ENCODE data around the gene HSD17B14. TPM values are rescaled to one million over a fixed set of nuclear protein-coding genes. Genes with fewer than 3 reads are reported as not detected.
"Not testable (repeated sequence)": the region's sequence is repeated elsewhere in the genome, so short reads cannot be mapped to it uniquely, and the experiment has no call there.

HSD17B14 gene
- total and polyA plus RNA-seq, 2 of the 8 experiments (the other 6 are each of a cell fraction or from before 2014, with no cell fraction given) = 8.4 to 25.5 TPM

GRCh38 chr19:48768994-48769713, 67.1 kb downstream of the HSD17B14 start (continued):
- TF ChIP-seq HDAC2 (IDR thresholded peaks at IDR 0.05; ENCODE audit: borderline replicate concordance in 1 of 2, low read depth in 2 of 2, low read length in 2 of 2) (no peak), TAF1 (IDR thresholded peaks at IDR 0.05; ENCODE audit: low read depth, low read length) (no peak), POLR2A (IDR thresholded peaks at IDR 0.05; ENCODE audit: control extremely low read depth in 1 of 2, low read depth in 2 of 2, low read length in 2 of 2) (no peak)

- H2BK5ac ChIP-seq (ENCODE audit: low read depth, low read length); H4K20me1 ChIP-seq (replicated peaks in 1 of 2; ENCODE audit: control insufficient read depth in 1 of 2, insufficient read depth in 2 of 2, low read length in 2 of 2); H2BK20ac ChIP-seq (ENCODE audit: low read length); H3K4me1 ChIP-seq (replicated peaks in 1 of 4; ENCODE audit: control insufficient read depth in 3 of 4, insufficient read depth in 4 of 4, low read length in 3 of 4); H3K14ac ChIP-seq (ENCODE audit: insufficient read length); H3K4me2 ChIP-seq (ENCODE audit: insufficient read depth in 1 of 2, low read depth in 2 of 2, low read length in 2 of 2); H3K18ac ChIP-seq (ENCODE audit: extremely low read depth, low read length); H3K4ac ChIP-seq (replicated peaks; ENCODE audit: insufficient read length, low read depth, low read length); H3K23ac ChIP-seq (ENCODE audit: insufficient read length); H3K27ac ChIP-seq (ENCODE audit: low read depth, low read length); H2BK12ac ChIP-seq (ENCODE audit: low read depth, low read length); H2AFZ ChIP-seq (ENCODE audit: low read length); H2AK5ac ChIP-seq (ENCODE audit: low read depth, low read length); H3K79me1 ChIP-seq (ENCODE audit: low read depth, low read length); DNase-seq (ENCODE audit: low read depth in 1 of 2, low spot score in 2 of 2); H3K36me3 ChIP-seq (ENCODE audit: control insufficient read depth in 2 of 4, insufficient read depth in 4 of 4, low read length in 3 of 4); H3K27me3 ChIP-seq (replicated peaks in 1 of 4; ENCODE audit: control insufficient read depth in 3 of 4, extremely low read depth in 1 of 4, insufficient read depth in 3 of 4, low read length in 3 of 4); H3K4me3 ChIP-seq (ENCODE audit: extremely low read depth in 1 of 4, insufficient read depth in 2 of 4, low read depth in 3 of 4, low read length in 4 of 4); FAIRE-seq; H3K79me2 ChIP-seq (ENCODE audit: control insufficient read depth in 1 of 2, insufficient read depth in 2 of 2, low read length in 2 of 2); H2BK15ac ChIP-seq (ENCODE audit: low read length); H3K56ac ChIP-seq (replicated peaks; ENCODE audit: insufficient read length, low read depth, low read length); H4K5ac ChIP-seq (ENCODE audit: insufficient read length, low read depth, low read length); H3K9me3 ChIP-seq (ENCODE audit: insufficient read depth in 2 of 2, low read depth in 1 of 2, low read length in 1 of 2); H2BK120ac ChIP-seq (replicated peaks; ENCODE audit: low read depth, low read length); H3K23me2 ChIP-seq (ENCODE audit: low read depth, low read length); H4K91ac ChIP-seq (replicated peaks; ENCODE audit: insufficient read length, low read length); H3K9ac ChIP-seq (replicated peaks in 1 of 4; ENCODE audit: extremely low read depth in 1 of 4, low read depth in 3 of 4, low read length in 3 of 4); H4K8ac ChIP-seq (ENCODE audit: extremely low read depth, insufficient read depth, low read length): not testable (repeated sequence)
- ChIA-PET CTCF (ENCODE audit: partially characterized antibody) (interaction anchor here (0.7 to 1.5 kb wide), 6 partner anchors 9 to 111 kb away, joined by 3 to 5 read pairs (median 4); no protein-coding TSS in a partner anchor), POLR2A (ENCODE audit: partially characterized antibody) (interaction anchor here (0.6 to 5.0 kb wide), 4 partner anchors 9 to 185 kb away, joined by 3 to 39 read pairs (median 4); partner anchors contain the start of genes CA11 and FUT2)
- WGBS, 2 experiments (ENCODE audit: extremely low coverage in 1 of 2, insufficient coverage in 1 of 2, insufficient read length in 1 of 2, insufficient replicate concordance in 2 of 2, low coverage in 1 of 2, low lambda C conversion rate in 2 of 2, missing lambda C conversion rate in 1 of 2) = 72% methylated on average over 6 of the region's 6 CpGs; no CpG with 5 or more reads in 1 of the 2 experiments
Measured at GRCh38 chr19:48768171-48768753, 68.0 kb downstream of the HSD17B14 start.

All from H1 (cell line).